Heart left ventricle (tissue), 16 donors: ENCODE measurements around the gene KREMEN2. TPM values are rescaled to one million over a fixed set of nuclear protein-coding genes. Genes with fewer than 3 reads are reported as not detected.

ENCODE experiments used
- ATAC-seq, 4 donors: fragments of 200-7000 bp; cut with Tn5 transposase; one replicate each; pipeline ENCODE4 v1.9.1; 2020 to 2022; ENCODE audit warnings: moderate library complexity in 4 of 4, mild to moderate bottlenecking in 3 of 4, moderate number of reproducible peaks in 1 of 4
- DNase-seq, 5 donors: peaks; one replicate each; pipeline ENCODE4 v3.0.0-alpha.2; 2020
- H3K27ac ChIP-seq, 12 donors: fragments of 200-600 bp; sonication (generic) in 4 of 12; one replicate each; pipeline versions ENCODE4 v1.5.0 to v1.8.0; 2016 to 2022; ENCODE audit warnings: mild to moderate bottlenecking in 2 of 12
- H3K27me3 ChIP-seq, 9 donors: fragments of 200-600 bp; sonication (generic) in 2 of 9; one replicate each; pipeline versions ENCODE4 v1.5.1 to v1.8.0; 2016 to 2022; ENCODE audit warnings: mild to moderate bottlenecking in 3 of 9
- H3K36me3 ChIP-seq, 9 donors: fragments of 200-600 bp; sonication (generic) in 2 of 9; one replicate each; pipeline versions ENCODE4 v1.5.0 to v1.8.0; 2018 to 2022; ENCODE audit warnings: mild to moderate bottlenecking in 2 of 9
- H3K4me1 ChIP-seq, 12 donors: fragments of 200-600 bp; sonication (generic) in 4 of 12; one replicate each; pipeline versions ENCODE4 v1.5.0 to v1.8.0; 2016 to 2022; ENCODE audit warnings: mild to moderate bottlenecking in 3 of 12
- H3K4me3 ChIP-seq, 12 donors: fragments of 200-600 bp; sonication (generic) in 4 of 12; one replicate each; pipeline versions ENCODE4 v1.5.0 to v1.8.0; 2017 to 2022; ENCODE audit warnings: mild to moderate bottlenecking in 9 of 12, moderate library complexity in 4 of 12
- H3K9me3 ChIP-seq, 12 donors: fragments of 200-600 bp; sonication (generic) in 4 of 12; one replicate each; pipeline versions ENCODE4 v1.5.0 to v1.8.0; 2016 to 2022; ENCODE audit warnings: mild to moderate bottlenecking in 1 of 12
- POLR2A ChIP-seq, 2 donors: fragments of 450-650 bp; IDR thresholded peaks; one replicate each; pipeline ENCODE4 v1.6.1; 2017; ENCODE audit warnings: antibody characterized with exemption in 2 of 2, mild to moderate bottlenecking in 2 of 2, moderate library complexity in 2 of 2
- WGBS, 4 donors: extraction: QIAGEN DNeasy Blood & Tissue Kit in 2 of 4; methylation state at CpG; one replicate each; pipeline versions ENCODE4 v1.1.5 to v1.1.7; 2013 to 2018; 5-methylcytosine and 5-hydroxymethylcytosine counted together
- intact Hi-C, 10 donors: fragments of 100-400 bp; cut with DNase I; formaldehyde crosslinking; loops; one replicate each; pipeline versions ENCODE4 v1.11.1 to v1.14.2; 2022
- polyA plus RNA-seq, 2 donors: library from polyadenylated mRNA; stranded (reverse); fragments of 200-250 nt; gene quantifications; one replicate each; pipeline ENCODE4 v1.2.3, GENCODE V29; 2013
- total RNA-seq, 9 donors: library from RNA; depleted of rRNA in 2 of 9; stranded (reverse); fragments of >200 nt in 2 of 9; fragmentation: NEBNext Ultra II Directional in 3 of 9; extraction: Animal tissue kit (Norgen Biotek cat#: 25700) in 3 of 9; gene quantifications; one replicate each; pipeline versions ENCODE4 v1.1.0 to v1.2.4, GENCODE V29; 2016 to 2023
- TF ChIP-seq, protein P1 (sequence below), 12 donors: fragments of 200-600 bp; sonication (generic) in 4 of 12; IDR thresholded peaks; one replicate each; pipeline versions ENCODE4 v1.5.0 to v1.8.0; 2018 to 2022; ENCODE audit warnings: antibody characterized with exemption in 12 of 12, mild to moderate bottlenecking in 5 of 12
- donor health status: ischemic (EF 13 %, LVEDD 7.1; RV severe dilation, severe dysfunction).
- donor health status: healthy with polysubstance abuse.
- donor health status: DM: no; HTN: yes; CAD: no.
- donor health status: DM: no; HTN: no; CAD: no.
- donor health status: ischemic (EF 25% LVEDD 6.9; RV normal size, moderate dysfunction).
- donor health status: ischemic (EF 25% LVEDD 5.7; RV mildly dilated, moderate dysfunction).
- donor health status: healthy.
- donor health status: DM: yes; HTN: yes; CAD: no.
- donor health status: ischemic (EF 35%, LVEDD 5.7; RV mildly dilated, moderate dysfunction).
- donor health status: nonischemic (EF 11% LVEDD 7.7; RV severe dilation, severe dysfunction).
- donor health status: DM: yes; HTN: yes; CAD: no.
- donor health status: PGD.
- donor health status: ischemic (EF 29% LVEDD 5.4; RV normal size, mild dysfunction).
- donor health status: nonischemic (EF 23%, LVEDD 6.1; RV moderate dilation, normal function).

Gene KREMEN2
- total and polyA plus RNA-seq, 11 donors: 0.27 TPM; not detected in 10

DNA sequence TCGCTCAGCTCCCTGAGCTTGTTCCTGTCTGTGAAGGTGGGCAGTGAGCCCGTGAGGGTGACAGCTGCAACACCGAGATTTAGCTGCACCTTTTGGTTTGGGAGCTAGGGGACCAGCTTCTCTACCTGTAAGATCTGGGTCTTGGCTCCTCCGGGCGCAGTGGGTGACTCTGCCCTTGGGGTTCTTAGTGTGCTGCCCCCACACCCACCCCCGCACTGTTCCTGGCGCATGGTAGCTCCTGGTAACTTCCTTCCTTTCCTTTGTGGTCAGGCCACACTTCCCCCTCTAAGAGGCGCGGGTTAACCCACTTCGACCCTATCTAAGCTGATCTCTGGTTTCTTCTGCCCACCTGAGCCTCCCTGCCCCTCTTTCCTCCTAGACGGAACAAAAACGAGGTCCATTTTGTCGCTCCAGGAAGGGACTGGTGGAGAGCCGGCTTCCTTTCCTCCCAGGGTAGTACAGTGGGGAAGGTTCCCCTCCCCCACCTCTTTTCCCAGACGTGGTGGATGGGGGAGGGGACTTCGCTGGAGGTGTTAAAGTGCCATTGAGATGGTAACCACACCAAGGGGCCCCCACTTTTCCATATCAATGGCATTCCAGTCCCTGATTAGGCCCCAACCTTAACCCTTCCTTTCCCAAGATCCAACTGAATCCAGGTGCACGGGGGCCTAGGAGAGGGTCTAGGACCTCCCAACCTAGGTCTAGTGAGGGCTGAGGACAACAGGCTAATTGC, 44.0 kb downstream of the KREMEN2 start:
- H3K4me3 ChIP-seq: peak overlapping the region in 1 of 12 donors; percentile 33
- peak overlapping the region in 1 of 12 donors; percentile 49 for H3K27ac ChIP-seq
- no peak for ATAC-seq
- peaks cover 13 to 84% (median 47%) of the 10 kb centered on the region in 9 donors for H3K27me3 ChIP-seq
- intact Hi-C loops: no loop called here
- TF ChIP-seq POLR2A (IDR thresholded peaks at IDR 0.05): no peak
- TF ChIP-seq, protein P1, sequence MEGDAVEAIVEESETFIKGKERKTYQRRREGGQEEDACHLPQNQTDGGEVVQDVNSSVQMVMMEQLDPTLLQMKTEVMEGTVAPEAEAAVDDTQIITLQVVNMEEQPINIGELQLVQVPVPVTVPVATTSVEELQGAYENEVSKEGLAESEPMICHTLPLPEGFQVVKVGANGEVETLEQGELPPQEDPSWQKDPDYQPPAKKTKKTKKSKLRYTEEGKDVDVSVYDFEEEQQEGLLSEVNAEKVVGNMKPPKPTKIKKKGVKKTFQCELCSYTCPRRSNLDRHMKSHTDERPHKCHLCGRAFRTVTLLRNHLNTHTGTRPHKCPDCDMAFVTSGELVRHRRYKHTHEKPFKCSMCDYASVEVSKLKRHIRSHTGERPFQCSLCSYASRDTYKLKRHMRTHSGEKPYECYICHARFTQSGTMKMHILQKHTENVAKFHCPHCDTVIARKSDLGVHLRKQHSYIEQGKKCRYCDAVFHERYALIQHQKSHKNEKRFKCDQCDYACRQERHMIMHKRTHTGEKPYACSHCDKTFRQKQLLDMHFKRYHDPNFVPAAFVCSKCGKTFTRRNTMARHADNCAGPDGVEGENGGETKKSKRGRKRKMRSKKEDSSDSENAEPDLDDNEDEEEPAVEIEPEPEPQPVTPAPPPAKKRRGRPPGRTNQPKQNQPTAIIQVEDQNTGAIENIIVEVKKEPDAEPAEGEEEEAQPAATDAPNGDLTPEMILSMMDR (IDR thresholded peaks at IDR 0.05): no peak
- no peaks in the 10 kb centered on the region for H3K9me3 ChIP-seq
- H3K4me1 ChIP-seq: peaks cover 0 to 30% (median 4%) of the 10 kb centered on the region in 12 donors
- DNase-seq: no peak
- WGBS, 4 donors: 23 to 28% (median 25%) methylated on average over 16 to 17 of the region's 17 CpGs
- peaks cover 0 to 2% (median 0%) of the 10 kb centered on the region in 9 donors for H3K36me3 ChIP-seq

DNA sequence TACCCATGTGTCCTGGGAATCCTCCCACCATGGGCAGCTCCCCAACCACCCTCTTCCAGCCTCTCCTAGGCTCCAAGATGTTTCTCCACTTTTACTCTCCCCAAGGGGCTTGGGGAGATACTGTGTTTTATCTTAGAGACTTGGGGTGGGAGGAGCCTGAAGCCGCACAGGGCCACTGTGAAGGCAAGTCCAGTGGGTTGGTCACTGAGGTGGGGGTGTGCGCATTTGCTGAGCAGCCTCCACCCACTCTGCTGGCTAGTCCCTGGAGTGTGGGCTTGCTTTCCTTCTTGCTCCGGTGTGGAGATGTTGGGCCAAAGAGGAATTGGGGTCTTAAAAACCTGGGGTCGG, 44.6 kb downstream of the KREMEN2 start:
- peaks cover 0 to 2% (median 0%) of the 10 kb centered on the region in 9 donors for H3K36me3 ChIP-seq
- H3K4me1 ChIP-seq: peaks cover 0 to 30% (median 4%) of the 10 kb centered on the region in 12 donors
- WGBS, 4 donors: 38 to 57% (median 47%) methylated on average over 4 of the region's 4 CpGs
- TF ChIP-seq, protein P1 (IDR thresholded peaks at IDR 0.05): no peak
- no peak for TF ChIP-seq POLR2A (IDR thresholded peaks at IDR 0.05)
- no peaks in the 10 kb centered on the region for H3K9me3 ChIP-seq
- intact Hi-C loops: no loop called here
- no peak overlapping the region for H3K27ac ChIP-seq
- DNase-seq (no peak), ATAC-seq (no peak)
- H3K27me3 ChIP-seq: peaks cover 18 to 84% (median 52%) of the 10 kb centered on the region in 9 donors
- peak overlapping the region in 1 of 12 donors; percentile 33 for H3K4me3 ChIP-seq

- Histone ChIP-seq H3K36me3 (peaks cover 0 to 2% (median 0%) of the 10 kb centered on the region in 9 donors), H3K4me1 (peaks cover 0 to 28% (median 3%) of the 10 kb centered on the region in 12 donors), H3K4me3 (no peak overlapping the region), H3K27me3 (peaks cover 23 to 90% (median 57%) of the 10 kb centered on the region in 9 donors), H3K27ac (no peak overlapping the region), H3K9me3 (no peaks in the 10 kb centered on the region)
- 43 to 57% (median 49%) methylated on average over 17 to 21 of the region's 21 CpGs for WGBS, 4 donors
- intact Hi-C loops: no loop called here
- ATAC-seq (no peak), DNase-seq (no peak)
- TF ChIP-seq POLR2A (IDR thresholded peaks at IDR 0.05): no peak
- TF ChIP-seq, protein P1 (IDR thresholded peaks at IDR 0.05): no peak
Observed at GRCh38 chr16:3009568-3010390, 45.7 kb downstream of the KREMEN2 start.

DNA sequence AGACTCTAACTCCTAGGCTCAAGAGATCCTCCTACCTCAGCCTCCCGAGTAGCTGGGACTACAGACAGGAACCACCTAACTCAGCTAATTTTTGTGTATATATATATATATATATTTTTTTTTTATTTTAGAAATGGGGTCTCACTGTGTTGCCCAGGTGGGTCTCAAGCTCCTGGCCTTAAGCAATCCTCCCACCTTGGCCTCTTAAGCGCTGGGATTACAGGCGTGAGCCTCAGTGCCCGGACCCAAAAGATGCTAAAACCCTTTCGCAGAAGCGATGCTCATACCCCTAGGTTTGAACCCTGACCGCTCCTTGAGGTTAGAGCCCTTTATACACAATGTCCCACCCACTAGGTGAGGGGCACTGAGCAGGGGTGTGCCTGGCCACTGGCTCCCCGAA, 46.4 kb downstream of the KREMEN2 start:
- H3K27me3 ChIP-seq: peaks cover 23 to 86% (median 57%) of the 10 kb centered on the region in 9 donors
- no peak overlapping the region for H3K27ac ChIP-seq
- no peak overlapping the region for H3K4me3 ChIP-seq
- peaks cover 0 to 25% (median 0%) of the 10 kb centered on the region in 12 donors for H3K4me1 ChIP-seq
- WGBS, 4 donors: 87 to 93% (median 91%) methylated on average over 8 of the region's 8 CpGs
- ATAC-seq (no peak), DNase-seq (no peak)
- TF ChIP-seq, protein P1 (IDR thresholded peaks at IDR 0.05): no peak
- no peak for TF ChIP-seq POLR2A (IDR thresholded peaks at IDR 0.05)
- H3K9me3 ChIP-seq: no peaks in the 10 kb centered on the region
- intact Hi-C loops: no loop called here
- H3K36me3 ChIP-seq: peaks cover 0 to 2% (median 0%) of the 10 kb centered on the region in 9 donors
